ENCODE data around the gene MLLT3.

Gene MLLT3

GRCh38 chr9:20325008-20325407 is 297.3 kb downstream of the MLLT3 start:
- DNase-seq: no peak

- no peak for DNase-seq
Measured at GRCh38 chr9:20322212-20322611, 300.1 kb downstream of the MLLT3 start.

- no peak for DNase-seq
Measured at GRCh38 chr9:20321423-20322082, 300.7 kb downstream of the MLLT3 start.

- DNase-seq: no peak
Measured at GRCh38 chr9:20320921-20321320, 301.4 kb downstream of the MLLT3 start.

GRCh38 chr9:20319641-20320337 is 302.5 kb downstream of the MLLT3 start:
- no peak for DNase-seq

- DNase-seq: no peak
Measured at GRCh38 chr9:20319241-20319640, 303.1 kb downstream of the MLLT3 start.

DNA sequence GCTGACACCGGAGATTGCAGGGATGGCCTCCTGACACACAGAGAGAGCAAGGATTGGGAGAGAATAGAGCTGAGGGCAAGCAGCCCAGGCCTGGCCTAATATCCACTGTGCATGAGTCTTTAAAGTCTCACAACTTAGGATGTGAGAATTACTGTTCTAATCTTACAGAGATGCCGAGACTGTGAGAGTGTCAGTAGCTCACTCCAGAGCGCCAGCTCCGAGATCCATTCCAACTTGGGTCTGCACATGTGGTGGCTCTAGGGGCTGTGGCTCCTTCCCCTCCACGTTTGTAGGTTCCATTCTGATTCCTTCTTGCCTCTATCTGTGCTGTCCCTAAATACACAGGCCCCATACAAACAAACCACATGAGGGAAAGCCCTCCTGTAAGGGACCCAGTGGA is 304.6 kb downstream of the MLLT3 start:
- DNase-seq: no peak

GRCh38 chr9:20316372-20316771 is 305.9 kb downstream of the MLLT3 start:
- no peak for DNase-seq

DNA sequence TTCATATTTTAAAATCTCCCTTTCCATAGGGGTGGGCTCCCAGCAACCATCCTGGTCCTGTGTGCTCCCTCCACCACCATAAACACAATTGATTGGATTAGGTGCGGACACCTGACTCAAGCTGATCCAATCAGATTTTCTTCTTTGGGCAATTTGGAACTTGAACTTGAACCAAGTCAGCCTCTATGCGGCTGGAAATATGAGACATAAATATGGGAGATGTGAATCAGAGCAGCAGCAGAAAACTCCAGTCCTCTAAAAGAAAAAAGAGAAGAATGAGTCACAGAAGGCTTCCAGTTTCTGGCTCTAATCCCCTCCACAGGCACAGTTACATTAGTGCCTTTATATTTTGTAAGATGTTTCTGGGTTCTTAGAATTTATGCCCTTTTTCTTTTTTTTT is 306.6 kb downstream of the MLLT3 start:
- no peak for DNase-seq

- no peak for DNase-seq
Measured at GRCh38 chr9:20314981-20315380, 307.3 kb downstream of the MLLT3 start.

GRCh38 chr9:20313415-20313814 is 308.9 kb downstream of the MLLT3 start:
- no peak for DNase-seq

DNA sequence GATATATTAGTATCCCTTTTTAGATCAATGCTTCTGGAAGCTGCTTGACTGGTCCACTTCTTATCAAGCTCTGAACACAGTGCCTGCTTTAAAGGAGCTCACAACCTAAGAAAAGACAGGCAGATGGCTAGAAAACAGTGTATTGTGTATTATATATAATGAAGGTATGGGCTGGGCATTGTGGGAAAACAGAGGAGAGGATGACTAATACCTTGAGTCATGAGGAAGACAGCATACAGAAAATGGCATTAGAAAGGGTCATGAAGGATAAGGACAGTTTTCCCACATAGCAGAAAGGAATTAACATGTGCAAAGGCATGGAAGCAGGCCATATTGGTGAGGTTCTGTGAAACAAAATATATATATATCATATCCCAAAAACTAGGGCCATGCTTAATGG is 309.6 kb downstream of the MLLT3 start:
- DNase-seq: no peak

DNA sequence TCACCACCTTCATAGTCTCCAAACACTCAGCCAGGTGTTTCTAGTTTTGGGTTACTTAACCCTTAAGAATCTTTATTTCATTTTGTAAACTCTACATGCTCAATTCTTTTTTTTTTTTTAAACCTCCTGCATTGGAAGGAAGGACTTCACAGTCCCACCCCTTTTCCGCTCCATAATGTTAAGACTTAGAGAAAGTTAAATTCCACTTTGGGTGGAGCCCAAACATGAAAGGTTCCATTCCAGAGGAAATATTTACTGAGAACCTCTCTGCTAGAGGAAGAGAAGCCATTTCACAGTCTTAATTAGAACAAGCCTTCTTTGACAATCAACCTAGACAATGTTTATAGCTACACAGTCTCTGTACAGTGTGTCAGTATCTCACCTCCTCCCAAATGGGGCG is 312.3 kb downstream of the MLLT3 start:
- DNase-seq: no peak

- DNase-seq: no peak
Measured at GRCh38 chr9:20309124-20309523, 313.2 kb downstream of the MLLT3 start.

DNA sequence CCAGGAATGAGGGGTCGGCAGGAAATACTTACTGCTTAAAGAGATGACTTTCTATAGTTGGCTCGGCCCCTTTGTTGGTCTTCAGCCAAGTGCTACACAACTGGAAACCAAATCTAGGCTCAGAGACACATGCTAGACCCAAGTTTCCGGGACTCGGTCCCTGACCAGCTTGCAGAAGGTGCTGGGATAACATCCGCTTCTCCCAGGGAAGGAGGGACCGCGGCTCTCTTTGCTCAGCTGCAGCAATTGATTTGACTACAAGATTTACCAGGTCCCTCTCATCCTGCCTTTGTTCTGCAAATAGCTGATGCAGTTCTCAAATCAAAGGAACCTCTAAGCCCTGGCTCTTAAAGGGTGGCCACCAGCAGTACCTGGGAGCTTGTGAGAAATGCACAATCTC is 314.7 kb downstream of the MLLT3 start:
- no peak for DNase-seq

GRCh38 chr9:20305452-20305851 is 316.8 kb downstream of the MLLT3 start:
- DNase-seq: no peak

GRCh38 chr9:20303996-20304395 is 318.3 kb downstream of the MLLT3 start:
- DNase-seq: no peak

- DNase-seq: no peak
Measured at GRCh38 chr9:20303066-20303465, 319.2 kb downstream of the MLLT3 start.

DNA sequence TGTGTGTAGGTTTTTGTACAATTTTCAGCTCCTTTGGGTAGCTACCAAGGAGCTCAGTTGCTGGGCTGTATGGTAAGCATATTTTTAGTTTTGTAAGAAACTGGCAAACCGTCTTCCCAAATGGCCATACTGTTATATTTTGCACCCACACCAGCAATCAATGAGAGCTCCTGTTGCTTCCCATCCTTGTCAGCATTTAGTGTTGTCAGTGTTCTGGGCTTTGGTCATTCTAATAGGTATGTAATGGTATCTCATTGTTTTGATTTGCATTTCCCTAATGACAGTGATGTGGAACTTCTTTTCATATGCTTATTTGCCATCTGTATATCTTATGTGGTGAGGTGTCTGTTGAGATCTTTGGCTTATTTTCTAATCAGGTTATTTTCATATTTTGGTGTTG is 320.1 kb downstream of the MLLT3 start:
- DNase-seq: no peak

DNA sequence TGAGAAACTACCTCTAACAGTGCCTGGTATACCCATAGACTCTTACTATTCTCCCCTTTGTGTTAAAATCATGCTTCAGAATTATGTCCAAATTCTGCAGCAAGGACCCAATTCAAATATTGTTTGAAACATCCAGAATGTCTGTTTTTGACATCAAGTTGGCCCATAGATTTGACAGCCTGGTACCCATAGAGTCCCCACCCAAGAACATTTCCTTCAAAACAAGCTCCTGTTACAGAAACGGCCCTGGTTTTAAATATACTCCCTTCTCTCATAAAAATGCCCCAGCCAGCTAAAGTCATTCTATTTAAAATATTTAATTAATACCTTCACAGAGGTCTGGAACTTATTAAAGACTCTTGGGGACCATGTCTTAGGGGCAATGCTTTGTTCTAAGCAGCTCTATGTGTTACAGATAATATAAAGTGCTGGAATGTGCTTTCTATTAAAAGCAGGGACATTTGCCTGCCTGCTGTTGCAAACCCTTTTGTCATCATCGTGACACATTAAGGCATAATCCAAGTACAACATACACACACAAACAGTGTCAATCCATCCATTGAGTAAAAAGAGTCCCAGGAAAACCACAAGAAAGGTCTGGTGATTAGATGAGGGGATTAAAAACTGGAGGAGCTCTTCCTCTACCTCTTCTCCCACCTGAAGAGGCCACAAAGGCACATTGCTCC is 321.7 kb downstream of the MLLT3 start:
- no peak for DNase-seq

DNA sequence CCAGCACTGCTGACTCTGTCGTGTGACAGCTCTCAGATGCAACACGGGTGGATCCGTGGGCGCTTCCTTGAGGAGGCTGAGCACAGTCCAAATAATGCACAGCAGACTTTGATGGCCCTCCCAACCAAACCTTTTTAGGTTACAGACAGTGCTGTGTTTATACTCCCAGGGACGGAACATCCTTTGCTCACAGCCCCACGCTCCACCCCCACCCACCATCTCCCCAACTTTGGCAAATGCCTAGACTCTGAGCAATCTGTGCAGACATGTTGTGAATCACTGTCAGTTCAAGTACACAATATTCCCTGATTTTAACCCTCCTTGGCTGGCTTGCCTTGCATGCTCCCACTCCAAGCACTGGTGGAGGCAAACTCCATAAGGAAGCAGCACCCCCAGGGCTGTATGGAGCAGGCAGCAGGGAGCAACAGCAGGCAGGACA is 324.6 kb downstream of the MLLT3 start:
- no peak for DNase-seq

DNA sequence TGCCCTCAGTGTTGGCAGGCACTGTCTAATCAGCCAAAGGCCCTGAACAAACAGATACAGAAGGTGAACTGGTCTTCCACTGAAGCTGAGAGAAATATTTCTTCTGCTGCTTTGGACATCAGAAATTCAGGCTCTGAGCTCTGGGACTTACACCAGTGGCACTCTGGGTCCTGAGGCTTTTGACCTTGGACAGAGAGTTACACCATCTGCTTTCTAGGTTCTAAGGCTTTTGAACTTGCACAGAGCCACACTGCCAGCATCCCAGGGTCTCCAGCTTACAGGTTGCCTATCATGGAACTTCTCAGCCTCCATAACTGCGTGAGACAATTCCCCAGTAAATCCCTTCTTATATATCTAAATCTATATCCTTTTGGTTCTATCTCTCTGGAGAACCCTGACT is 326.7 kb downstream of the MLLT3 start:
- DNase-seq: no peak

- no peak for DNase-seq
Measured at GRCh38 chr9:20294046-20294750, 328.1 kb downstream of the MLLT3 start.

DNA sequence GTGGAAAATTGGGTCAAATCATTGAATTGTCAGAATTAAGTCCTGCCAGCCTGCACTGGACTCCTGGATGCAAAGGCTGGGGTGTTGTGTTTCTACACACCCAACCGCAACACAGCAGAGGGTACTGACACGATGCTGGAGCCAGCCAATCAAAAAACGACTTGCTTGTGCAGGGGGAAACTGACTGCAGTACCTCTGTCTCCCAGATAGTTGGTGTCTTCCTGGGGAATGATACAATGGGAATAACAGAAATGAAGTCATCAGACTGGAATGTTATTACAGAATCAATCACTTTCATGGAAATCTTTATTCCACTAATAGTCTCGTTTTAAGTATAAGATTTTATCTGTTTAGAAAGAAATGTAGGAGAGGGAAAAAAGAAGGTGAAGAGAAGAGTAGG is 330.3 kb downstream of the MLLT3 start:
- no peak for DNase-seq

Data from KG1 (cell line).